Activated T-cell treated with anti-CD3 and anti-CD28 coated beads, Interleukin-2, amount 50 U/mL, for 48 hours (primary cell): ENCODE measurements around the gene ADGRG7.
A peak's percentile ranks its signal among the peaks of the same experiment; 100 is the strongest.
"Not testable (repeated sequence)": the region's sequence is repeated elsewhere in the genome, so short reads cannot be mapped to it uniquely, and the experiment has no call there.

Experiments used
- DNase-seq, 2 experiments: peaks; one replicate each; pipeline ENCODE4 v3.0.0-alpha.2; 2020

ADGRG7 gene

DNA sequence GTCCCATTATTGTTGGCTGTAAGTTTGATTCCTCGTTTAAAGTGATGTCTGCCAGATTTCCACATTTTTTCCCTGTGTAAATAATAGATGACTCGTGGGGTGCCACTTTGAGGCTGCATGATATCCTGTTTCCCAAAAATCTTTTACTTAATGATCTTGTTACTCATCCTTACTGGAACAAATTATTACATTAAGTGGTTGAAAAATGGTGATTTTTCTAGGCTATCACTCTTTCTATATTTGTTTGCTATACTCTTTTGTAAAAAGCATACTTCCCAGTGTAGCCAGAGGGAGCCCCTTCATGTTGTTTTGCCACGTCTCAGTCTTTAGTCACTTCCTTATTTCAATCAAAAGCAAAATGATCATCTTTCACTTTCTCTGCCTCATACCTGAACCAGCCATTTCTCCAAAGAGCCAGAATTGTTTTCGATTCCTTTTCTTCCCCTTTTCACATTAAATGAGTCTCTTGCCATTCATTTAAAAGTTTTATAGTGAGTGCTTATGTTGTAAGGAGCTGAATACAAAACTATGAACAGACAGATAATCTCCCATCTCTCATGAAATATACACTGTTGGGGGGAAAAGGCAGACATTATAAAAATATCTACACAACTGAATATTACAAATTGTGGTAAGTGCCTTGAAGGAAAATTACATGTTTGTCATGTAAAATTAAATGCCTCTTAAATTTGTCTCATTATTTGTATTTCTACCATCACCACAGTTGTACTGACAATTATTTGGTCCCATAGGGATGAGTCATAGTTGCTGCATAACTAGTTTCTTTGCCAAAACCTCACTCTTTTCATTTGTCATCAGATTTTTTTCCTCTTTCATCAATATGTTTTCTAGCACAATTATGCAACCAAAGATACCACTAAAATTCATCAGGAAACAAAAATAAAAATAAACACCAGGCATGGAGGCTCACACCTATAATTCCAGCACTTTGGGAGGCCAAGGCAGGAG, 41.5 kb downstream of the ADGRG7 start:
- no peak for DNase-seq

DNA sequence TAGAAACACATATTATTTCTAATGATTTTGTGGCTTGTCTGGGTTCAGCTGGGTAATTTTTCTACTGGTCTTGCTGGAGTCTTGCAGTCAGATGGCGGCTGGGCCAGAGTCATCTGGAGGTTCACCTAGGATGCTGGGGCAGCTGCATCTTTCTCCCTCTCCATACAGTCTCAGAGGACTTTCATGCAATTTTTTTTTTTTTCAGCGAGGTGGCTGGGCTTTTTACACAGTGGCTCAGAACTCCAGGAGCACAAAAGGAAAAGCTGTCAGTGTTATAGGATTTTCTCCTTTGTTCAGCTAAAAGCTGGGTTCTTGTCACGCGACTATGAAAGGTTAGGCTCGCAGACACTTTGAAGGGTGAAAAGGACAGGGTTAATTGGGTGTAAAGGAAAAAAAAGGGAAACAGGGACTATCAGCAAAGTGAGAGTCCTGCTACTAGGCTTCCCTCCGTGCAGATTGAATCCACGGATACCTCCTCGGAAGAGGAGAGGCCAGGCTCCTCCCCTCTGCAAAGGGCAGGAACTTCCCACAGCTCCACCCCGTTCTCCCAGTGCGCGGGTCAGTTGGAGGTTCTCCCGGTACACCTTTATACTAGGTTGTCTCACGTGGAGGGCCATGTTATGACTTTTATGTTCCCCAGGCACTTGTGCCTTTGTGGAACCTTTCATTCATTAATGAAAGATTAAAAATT, 44.3 kb downstream of the ADGRG7 start:
- DNase-seq, result no peak

DNA sequence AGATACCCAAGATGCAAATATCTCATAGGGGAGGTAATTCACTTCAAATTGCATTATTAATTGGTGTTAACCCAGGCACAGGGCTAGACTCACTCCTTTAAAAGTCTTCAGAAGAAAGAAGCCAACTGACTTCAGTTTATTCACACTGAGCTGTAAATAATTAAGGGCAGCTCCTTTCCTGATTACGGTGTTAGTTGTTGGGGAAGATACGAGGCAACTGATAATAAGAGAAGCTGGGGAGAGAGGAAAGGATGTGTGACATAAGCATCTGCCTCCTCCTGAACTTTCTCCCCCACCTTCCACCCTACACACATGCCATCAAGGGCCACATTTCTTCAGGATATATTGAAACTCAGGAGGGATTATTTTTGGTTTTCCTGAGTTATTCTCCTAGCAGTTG, 47.5 kb downstream of the ADGRG7 start:
- DNase-seq, result no peak

DNA sequence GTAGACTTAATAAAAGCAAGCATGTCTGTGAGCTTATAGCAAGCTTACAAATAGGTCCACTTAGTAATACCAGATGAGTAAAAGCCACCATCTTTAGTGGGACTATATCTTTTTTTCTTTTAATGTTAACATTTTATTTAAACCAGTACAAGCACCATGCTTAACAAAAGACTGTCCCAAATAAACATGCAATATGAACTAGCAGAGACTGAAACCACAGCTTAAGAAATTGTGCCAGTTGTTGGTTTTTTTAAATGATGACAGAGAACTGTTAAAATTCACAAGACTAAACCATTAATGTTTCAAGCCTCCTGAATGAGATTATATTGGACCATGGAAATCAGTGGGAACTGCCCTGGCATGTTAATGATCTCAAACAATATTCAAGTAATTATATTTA, 51.9 kb downstream of the ADGRG7 start:
- not testable (repeated sequence) for DNase-seq

DNA sequence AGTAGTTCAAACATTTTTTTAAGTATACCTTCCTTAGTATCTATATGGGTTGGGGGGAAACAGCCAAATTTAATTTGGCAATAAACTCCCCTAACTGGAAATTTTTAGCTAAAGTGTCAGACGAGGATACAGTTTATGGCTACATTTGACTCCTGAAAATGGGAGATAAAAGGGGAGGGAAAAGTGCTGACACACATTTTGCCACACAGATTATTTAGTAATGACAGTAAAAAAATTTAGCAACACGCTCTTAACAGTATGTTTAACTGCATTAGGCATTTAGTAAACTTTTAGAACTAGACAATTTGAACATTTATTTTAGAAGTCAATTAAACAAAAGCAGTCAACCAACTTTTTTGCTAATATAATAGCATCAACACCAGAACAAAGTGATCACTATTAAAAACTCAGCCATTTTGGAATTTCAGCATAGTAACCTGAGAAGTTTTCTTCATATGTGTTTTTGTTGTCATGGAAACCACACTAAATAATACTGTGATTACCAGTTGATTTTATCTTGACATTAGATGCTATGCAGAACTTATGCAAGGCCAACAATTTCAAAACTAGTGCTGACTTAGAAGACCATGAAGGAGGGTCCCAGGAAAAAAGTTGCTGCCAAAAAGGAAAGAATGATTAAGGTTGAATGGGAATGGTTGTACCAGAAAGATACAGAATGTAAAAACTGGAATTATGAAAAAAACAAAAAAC, 52.9 kb downstream of the ADGRG7 start:
- DNase-seq, result no peak

DNA sequence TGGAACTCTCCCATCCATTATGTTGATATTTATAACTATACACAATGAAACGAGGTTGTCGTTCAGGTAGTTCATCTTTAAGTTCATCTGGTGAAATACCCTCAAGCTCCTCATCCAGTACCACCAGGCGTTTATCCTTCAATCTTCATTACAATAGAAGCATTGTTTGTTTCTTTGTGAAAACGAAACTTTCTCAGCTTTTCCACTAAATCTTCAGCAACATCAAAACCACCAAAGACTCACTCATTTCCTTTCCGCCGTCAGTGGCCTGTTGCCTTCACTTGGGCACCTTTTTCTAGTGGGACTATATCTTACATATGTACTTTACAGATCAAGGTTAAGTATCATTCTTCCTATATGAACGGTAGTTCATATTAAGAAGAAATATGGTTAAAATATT, 55.8 kb downstream of the ADGRG7 start:
- peak; percentile 34 to 37 for DNase-seq

DNA sequence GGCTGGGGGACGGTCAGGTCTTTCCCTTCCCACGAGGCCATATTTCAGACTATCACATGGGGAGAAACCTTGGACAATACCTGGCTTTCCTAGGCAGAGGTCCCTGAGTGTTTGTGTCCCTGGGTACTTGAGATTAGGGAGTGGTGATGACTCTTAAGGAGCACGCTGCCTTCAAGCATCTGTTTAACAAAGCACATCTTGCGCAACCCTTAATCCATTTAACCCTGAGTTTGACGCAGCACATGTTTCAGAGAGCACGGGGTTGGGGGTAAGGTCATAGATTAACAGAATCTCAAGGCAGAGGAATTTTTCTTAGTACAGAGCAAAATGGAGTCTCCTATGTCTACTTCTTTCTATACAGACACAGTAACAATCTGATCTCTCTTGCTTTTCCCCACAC, 57.3 kb downstream of the ADGRG7 start:
- DNase-seq, result not testable (repeated sequence)

DNA sequence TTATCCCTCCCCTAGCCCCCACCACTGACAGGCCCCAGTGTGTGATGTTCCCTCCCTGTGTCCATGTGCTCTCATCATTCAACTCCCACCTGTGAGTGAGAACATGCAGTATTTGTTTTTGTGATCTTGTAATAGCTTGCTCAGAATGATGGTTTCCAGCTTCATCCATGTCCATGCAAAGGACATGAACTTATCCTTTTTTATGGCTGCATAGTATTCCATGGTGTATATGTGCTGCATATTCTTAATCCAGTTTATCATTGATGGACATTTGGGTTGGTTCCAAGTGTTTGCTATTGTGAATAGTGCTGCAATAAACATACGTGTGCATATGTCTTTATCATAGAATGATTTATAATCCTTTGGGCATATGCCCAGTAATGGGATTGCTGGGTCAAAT, 57.9 kb downstream of the ADGRG7 start:
- not testable (repeated sequence) for DNase-seq

DNA sequence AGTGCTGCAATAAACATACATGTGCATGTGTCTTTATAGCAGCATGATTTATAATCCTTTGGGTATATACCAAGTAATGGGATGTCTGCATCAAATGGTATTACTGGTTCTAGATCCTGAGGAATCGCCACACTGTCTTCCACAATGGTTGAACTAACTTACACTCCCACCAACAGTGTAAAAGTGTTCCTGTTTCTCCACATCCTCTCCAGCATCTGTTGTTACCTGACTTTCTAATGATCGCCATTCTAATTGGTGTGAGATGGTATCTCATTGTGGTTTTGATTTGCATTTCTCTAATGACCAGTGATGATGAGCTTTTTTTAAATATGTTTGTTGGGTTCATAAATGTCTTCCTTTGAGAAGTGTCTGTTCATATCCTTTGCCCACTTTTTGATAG, 61.6 kb downstream of the ADGRG7 start:
- not testable (repeated sequence) for DNase-seq

DNA sequence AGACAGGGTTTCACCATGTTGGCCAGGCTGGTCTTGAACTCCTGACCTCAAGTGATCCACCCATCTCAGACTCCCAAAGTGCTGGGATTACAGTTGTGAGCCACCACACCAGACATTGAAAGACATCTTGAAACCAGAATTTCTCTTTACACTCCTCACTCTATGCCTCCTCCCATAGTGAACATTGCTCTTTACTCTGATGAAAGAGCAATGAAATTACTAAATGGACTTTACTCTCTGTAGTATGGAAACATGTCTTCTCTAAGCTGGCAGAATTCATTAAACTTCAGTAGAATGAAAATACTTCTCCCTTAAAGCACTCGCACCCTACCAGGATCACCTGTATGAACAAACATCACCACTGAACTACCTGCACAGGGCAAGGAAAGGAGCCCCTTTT, 72.1 kb downstream of the ADGRG7 start:
- DNase-seq, result no peak

DNA sequence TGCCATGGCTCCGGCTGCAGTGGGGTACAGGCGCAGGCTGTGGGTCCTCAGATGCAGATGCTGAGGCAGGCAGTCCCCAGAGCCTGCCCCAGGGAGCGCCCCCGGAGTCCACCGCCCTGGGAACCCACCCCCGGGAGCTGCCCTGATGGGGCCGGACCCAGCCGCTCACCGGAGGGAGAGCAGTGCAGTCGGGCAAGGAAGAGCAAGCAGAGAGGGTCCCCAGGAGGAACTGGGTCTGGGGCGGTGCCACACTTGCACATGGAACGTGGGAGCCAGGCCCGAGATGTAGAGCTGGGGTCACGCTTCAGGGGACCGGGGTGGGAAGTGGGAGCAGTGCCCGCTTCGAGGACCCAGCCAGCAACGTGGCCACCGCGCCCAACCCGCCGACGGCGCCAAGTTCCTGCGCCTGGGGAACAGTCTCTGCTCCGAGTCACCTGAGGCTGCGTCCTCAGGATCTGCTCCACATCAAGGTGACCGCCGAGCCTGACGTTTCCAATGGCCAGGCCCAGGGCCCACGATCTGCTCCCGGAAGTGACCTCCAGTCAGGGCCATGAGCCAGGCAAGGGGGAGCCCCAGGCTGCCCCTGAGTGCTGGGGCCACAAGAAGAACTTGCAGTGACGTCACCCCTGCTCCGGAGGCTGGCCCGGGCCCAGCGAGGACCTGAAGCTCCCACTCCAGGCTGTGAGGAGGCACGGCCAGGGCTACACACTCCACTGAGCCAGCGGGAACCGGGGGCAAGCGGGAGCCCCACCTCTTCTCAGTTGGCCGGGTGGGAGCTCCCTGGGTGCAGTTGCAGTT, 72.9 kb downstream of the ADGRG7 start:
- no peak for DNase-seq

DNA sequence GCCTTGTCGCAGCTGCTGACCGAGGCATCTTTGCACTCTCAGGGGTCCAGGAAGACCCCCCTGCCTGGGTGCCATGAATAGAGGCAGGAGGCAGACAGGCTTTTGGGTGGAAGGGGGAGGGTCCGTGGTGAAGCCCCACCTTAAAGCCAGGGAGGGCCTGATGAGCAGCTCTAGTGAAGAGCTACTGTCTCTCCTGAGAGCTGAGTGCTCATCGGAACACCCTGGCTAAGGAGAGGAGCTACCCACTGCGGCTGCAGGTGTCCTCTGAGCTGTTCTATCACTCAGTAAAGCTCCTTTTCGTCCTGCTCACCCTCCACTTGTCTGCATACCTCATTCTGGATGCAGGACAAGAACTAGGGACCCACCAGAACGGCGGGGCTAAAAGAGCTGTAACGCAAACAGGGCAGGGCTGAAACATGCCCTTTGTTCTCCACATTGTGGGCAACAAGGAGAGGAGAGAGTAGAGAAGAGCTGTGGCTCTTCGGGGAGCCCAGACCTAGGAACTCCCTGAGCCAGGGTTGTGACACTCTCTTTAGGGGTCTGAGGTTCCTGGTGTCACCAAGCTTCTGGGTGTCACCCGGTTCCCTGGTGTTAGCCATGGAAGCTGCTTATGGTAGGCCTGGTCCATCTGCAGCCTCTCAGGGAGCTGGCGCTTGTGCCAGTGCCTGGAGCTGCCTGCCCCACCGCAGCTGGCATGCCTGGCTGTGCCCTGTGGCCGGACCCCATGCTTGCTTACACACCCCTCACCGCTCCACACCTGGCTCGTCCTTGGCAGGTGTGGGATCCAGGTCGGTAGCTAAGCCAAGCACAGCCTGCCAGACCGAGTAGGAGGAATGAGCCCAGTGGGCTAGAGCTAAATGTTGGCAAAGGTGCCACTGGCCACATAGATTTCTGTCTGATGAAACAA, 73.7 kb downstream of the ADGRG7 start:
- DNase-seq, result no peak

DNA sequence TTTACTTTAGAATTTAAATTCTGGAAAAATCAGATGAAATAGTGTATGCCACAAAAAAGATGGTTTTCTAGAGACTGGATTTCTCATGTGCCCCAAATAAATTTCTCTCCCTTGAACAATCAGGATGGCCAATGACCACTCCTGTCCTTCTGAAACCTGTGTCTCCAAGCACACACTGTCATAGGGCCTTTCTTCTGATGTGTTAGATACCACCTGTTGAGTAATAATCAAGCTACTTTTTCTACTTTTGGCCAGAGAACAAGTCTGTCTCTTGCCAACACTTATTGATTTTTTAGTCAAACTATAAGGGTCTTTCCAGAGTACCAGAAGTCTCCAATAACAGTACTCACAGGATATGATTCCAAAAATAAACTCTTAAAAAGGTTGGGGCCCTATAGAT, 83.8 kb downstream of the ADGRG7 start:
- DNase-seq, result no peak

DNA sequence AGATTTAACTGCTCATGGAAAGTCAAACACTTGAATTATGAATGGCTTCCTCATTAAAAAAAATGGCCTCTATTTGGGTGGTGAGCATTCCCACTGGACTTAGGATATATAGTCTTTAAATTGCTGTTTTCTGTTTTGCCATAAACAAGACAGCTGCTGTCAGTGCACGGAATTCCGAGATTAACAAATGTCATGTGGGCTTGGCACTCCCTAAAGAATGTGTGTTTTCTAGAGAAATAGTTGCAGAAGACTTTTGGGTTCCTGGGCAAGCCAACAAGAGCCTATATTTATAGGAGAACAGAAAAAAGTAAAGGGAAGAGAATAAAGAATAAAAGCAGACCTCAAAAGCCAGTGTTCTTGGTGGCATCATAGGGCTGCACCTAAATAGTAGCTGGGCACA, 86.3 kb downstream of the ADGRG7 start:
- no peak for DNase-seq

DNA sequence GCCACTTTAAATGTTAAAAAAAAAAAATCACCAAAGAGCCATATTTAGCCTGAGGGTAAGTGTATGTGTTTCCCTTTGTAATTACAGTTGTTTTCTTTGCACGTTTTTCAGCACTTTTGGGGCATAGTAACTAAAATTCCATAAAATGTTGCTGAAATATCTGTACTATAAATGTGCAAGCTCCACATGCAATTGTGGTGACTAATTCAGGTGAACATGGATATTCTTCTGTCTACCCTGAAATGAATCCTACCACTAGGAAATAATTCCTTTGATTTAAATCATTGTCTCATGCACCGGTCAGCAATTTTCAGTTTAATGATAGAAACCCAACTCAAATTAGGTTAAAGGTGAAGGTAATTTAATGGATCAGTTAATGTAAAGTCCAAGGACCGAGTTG, 86.8 kb downstream of the ADGRG7 start:
- no peak for DNase-seq

DNA sequence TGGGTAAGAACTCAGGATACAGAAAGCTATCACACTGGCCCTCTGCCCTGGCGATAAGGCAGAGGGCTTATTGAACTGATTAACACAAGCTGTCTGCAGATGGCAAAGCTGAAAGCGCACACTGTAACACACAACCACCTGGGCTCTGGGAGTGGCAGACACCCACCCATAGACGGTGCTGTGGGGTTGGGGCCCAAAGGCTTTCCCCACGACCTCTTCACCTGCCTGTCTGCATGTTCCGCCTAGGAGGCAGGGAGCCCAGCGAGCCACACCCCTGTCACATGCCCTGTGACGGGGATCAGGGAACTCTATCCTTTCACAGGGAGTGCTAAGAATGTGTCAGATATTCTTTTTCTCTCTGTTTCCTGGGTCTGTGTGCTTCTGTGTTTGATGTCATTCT, 87.8 kb downstream of the ADGRG7 start:
- no peak for DNase-seq

DNA sequence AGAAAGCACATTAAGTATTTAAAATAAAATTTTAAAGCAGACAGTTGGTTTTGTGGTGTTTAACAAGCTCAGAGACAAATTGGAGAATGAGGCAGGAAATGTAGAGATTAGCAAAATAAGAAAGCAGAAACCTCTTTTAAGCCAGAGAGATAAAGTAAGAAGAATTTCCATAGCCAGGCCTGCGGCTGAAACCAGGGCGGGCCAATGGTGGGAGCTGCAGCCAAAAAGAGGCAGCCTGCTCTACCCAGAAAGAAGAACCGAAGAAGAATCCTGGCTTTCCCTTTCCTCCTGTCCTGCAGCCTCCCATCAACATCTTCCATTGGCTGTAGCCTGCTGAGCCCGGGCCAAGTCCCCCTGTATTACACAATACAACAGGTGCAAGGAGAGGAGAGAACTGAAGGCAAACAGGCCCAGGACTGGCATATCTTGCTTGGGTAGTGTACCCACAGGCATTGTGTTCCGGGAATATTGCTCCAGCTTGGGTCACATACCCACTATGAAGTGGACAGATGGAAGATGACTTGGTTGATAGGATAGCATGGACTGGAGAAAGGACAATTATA, 88.4 kb downstream of the ADGRG7 start:
- no peak for DNase-seq

DNA sequence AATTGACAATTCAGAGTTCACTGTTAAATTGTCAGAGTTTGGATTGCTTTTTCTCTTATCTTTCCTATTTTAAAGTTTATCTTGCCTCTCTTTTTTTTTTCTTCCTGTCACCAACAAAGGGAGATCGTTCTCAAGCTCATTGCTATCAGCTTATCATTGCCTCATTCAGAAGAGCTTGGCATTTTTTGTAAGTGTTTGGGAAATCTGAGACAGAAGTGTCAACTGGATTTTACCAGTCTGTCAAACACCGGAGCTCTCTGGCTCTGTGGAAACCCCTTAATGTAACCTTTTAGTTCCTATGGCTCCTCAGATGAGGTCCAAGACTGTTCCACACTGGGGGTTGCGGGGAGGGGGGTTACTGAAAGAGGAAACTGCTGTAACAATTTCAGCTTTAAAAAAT, 89.3 kb downstream of the ADGRG7 start:
- no peak for DNase-seq

DNA sequence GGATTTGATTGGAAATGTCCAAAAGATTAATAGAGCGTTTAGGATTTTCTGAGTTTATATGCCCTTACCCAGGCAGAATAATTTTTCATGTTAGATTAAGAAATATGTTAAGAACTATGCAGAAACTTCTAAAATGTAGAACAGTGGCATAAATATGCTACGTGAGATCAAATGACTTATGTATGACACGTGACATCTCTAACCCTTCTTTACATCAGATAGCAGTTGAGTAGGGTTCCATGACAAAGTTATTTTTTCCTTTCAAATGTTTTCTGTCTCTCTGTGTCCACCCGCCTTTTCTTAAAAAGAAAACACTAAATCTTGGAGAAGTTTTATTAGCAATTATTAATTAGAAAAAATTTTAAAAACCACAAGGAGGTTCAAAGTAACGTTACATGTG, 91.3 kb downstream of the ADGRG7 start:
- no peak for DNase-seq

DNA sequence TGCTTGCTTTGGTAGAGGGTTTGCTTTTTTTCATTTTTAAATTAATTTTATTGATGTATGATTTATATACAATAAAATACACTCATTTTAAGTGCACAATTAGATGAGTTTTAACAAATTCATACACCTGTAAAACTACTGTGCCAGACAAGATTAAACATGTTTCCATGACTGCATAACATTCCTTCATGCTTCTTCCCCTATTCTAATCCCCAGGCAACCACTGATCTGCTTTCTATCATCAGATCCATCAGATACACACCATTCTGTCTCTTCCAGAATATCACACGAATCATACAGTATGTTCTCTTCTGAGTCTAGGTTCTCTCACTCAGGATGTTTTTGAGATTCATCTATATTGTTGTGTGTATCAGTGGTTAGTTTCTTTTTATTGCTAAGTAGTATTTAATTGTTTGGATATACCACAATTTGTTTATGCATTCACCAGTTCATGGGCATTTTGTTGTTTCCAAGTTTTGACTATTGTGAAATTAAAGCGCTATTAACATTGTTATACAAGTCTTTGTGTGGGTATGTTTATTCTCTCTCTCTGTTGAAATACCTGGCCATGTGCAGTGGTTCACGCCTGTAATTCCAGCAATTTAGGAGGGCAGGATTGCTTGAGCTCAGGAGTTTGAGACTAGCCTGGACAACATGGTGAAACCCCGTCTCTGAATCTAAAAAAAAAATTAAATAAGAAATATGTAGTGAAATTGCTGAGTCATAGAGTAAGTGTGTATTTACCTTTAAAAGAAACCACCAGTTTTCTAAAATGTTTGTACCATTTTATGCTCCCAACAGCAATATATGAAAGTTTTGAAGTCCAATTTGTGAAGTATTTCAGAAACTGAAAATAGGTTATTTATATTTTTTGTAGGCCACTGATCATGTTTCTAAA, 92.9 kb downstream of the ADGRG7 start:
- DNase-seq, result no peak
